Vagina (tissue), 2 donors: Measurements from ENCODE around the gene BGLAP. TPM values are rescaled to one million over a fixed set of nuclear protein-coding genes. Genes with fewer than 3 reads are reported as not detected.
A peak's percentile ranks its signal among the peaks of the same experiment; 100 is the strongest.

ENCODE experiments used
- DNase-seq, 2 donors: peaks; one replicate each; pipeline ENCODE4 v3.0.0-alpha.2; 2017; ENCODE audit errors: extremely low spot score in 2 of 2
- H3K27ac ChIP-seq: fragments of 200-600 bp; sonication (generic); one replicate; pipeline ENCODE4 v1.5.1; 2019
- H3K27me3 ChIP-seq: fragments of 200-600 bp; sonication (generic); one replicate; pipeline ENCODE4 v1.5.1; 2019
- H3K36me3 ChIP-seq, 2 donors: fragments of 200-600 bp; sonication (generic); one replicate each; pipeline ENCODE4 v1.5.1; 2017 to 2019
- H3K4me1 ChIP-seq: fragments of 200-600 bp; sonication (generic); one replicate; pipeline ENCODE4 v1.5.1; 2019
- H3K4me3 ChIP-seq, 2 donors: fragments of 200-600 bp; sonication (generic); 1 replicate in 1 of 2; 2 replicates in 1 of 2; pipeline ENCODE4 v1.5.1; 2016 to 2019
- H3K9me3 ChIP-seq: fragments of 200-600 bp; sonication (generic); one replicate; pipeline ENCODE4 v1.5.1; 2019
- CTCF ChIP-seq, 3 experiments: fragments of 450-650 bp in 2 of 3; fragments of 200-600 bp in 1 of 3; sonication (generic) in 1 of 3; IDR thresholded peaks; one replicate each; pipeline ENCODE4 v1.5.1; 2017 to 2019; ENCODE audit warnings: antibody characterized with exemption in 3 of 3, mild to moderate bottlenecking in 2 of 3, moderate library complexity in 2 of 3
- POLR2A ChIP-seq, 2 donors: fragments of 450-650 bp; IDR thresholded peaks; one replicate each; pipeline ENCODE4 v1.6.1; 2017; ENCODE audit warnings: antibody characterized with exemption in 2 of 2, mild to moderate bottlenecking in 2 of 2, moderate library complexity in 2 of 2
- POLR2AphosphoS5 ChIP-seq, 2 donors: sonication (generic); formaldehyde crosslinking; IDR thresholded peaks; one replicate each; pipeline ENCODE4 v1.9.0; 2017; ENCODE audit warnings: antibody characterized with exemption in 2 of 2, mild to moderate bottlenecking in 2 of 2, low read depth in 1 of 2; ENCODE audit not compliant: insufficient read depth in 1 of 2
- intact Hi-C: fragments of 100-400 bp; cut with DNase I; formaldehyde crosslinking; loops from one replicate; pipeline ENCODE4 v1.15.1; 2023
- total RNA-seq: library from RNA; depleted of rRNA; stranded (reverse); fragments of >200 nt; gene quantifications from one replicate; pipeline ENCODE4 v1.2.3, GENCODE V29; 2016

Gene BGLAP
- total RNA-seq, 1 donor from 2014 or later = not detected

GRCh38 chr1:156246241-156246780, 4.3 kb downstream of the BGLAP start:
- intact Hi-C loops = no loop called here
- no peak for TF ChIP-seq CTCF (IDR thresholded peaks at IDR 0.05)
- no peak for TF ChIP-seq POLR2AphosphoS5 (IDR thresholded peaks at IDR 0.05; ENCODE audit: insufficient read depth in 1 of 2, low read depth in 1 of 2)
- no peak for TF ChIP-seq POLR2A (IDR thresholded peaks at IDR 0.05)
- Histone ChIP-seq H3K4me1 (peaks cover 32% of the 10 kb centered on the region), H3K4me3 (peak overlapping the region; percentile 26 to 29), H3K9me3 (no peaks in the 10 kb centered on the region), H3K27me3 (no peaks in the 10 kb centered on the region), H3K27ac (no peak overlapping the region), H3K36me3 (peaks cover 0 to 23% of the 10 kb centered on the region in 2 donors)
- DNase-seq = no peak

GRCh38 chr1:156246781-156247459, 4.9 kb downstream of the BGLAP start:
- Histone ChIP-seq H3K27ac (no peak overlapping the region), H3K4me1 (peaks cover 32% of the 10 kb centered on the region), H3K36me3 (peaks cover 0 to 30% of the 10 kb centered on the region in 2 donors), H3K4me3 (no peak overlapping the region), H3K9me3 (no peaks in the 10 kb centered on the region), H3K27me3 (no peaks in the 10 kb centered on the region)
- intact Hi-C loops = no loop called here
- DNase-seq = no peak
- TF ChIP-seq CTCF (IDR thresholded peaks at IDR 0.05) (no peak), POLR2AphosphoS5 (IDR thresholded peaks at IDR 0.05; ENCODE audit: insufficient read depth in 1 of 2, low read depth in 1 of 2) (no peak), POLR2A (IDR thresholded peaks at IDR 0.05) (no peak)

- H3K4me1 ChIP-seq = peaks cover 32% of the 10 kb centered on the region
- intact Hi-C loops = no loop called here
- H3K27ac ChIP-seq = no peak within 1 kb of the TSS
- no peaks in the 10 kb centered on the region for H3K27me3 ChIP-seq
- no peak for DNase-seq
- peaks cover 0 to 37% of the 10 kb centered on the region in 2 donors for H3K36me3 ChIP-seq
- TF ChIP-seq POLR2AphosphoS5 (IDR thresholded peaks at IDR 0.05; ENCODE audit: insufficient read depth in 1 of 2, low read depth in 1 of 2) (no peak), POLR2A (IDR thresholded peaks at IDR 0.05) (no peak), CTCF (IDR thresholded peaks at IDR 0.05) (no peak)
- no peak within 1 kb of the TSS for H3K4me3 ChIP-seq
- H3K9me3 ChIP-seq = no peaks in the 10 kb centered on the region
Measured at GRCh38 chr1:156247460-156248322, 5.7 kb downstream of the BGLAP start, which contains the start of gene PAQR6. PAQR6 (minus strand) TSS chr1:156248056; CDS start chr1:156246731, 1,325 bp downstream.

- Histone ChIP-seq H3K4me3 (no peak overlapping the region), H3K4me1 (peaks cover 32% of the 10 kb centered on the region), H3K36me3 (peaks cover 0 to 43% of the 10 kb centered on the region in 2 donors), H3K27ac (no peak overlapping the region), H3K9me3 (no peaks in the 10 kb centered on the region), H3K27me3 (no peaks in the 10 kb centered on the region)
- no peak for DNase-seq
- TF ChIP-seq POLR2AphosphoS5 (IDR thresholded peaks at IDR 0.05; ENCODE audit: insufficient read depth in 1 of 2, low read depth in 1 of 2) (no peak), CTCF (IDR thresholded peaks at IDR 0.05) (no peak), POLR2A (IDR thresholded peaks at IDR 0.05) (no peak)
- intact Hi-C loops = no loop called here
Measured at GRCh38 chr1:156248323-156248683, 6.3 kb downstream of the BGLAP start.
